Glutamatergic neuron (in vitro differentiated cells): ENCODE data around the gene EXOSC2. TPM values are rescaled to one million over a fixed set of nuclear protein-coding genes. Genes with fewer than 3 reads are reported as not detected.

Experiments
- DNase-seq: peaks from one replicate; pipeline ENCODE4 v3.0.0; 2022
- H3K27ac Mint-ChIP-seq: one replicate; pipeline ENCODE4 v1.8.0; 2020; ENCODE audit warnings: mild to moderate bottlenecking, mixed read lengths, inconsistent platforms; ENCODE audit not compliant: unreplicated experiment
- H3K27me3 Mint-ChIP-seq: one replicate; pipeline ENCODE4 v1.8.0; 2020; ENCODE audit warnings: mild to moderate bottlenecking, moderate library complexity, mixed read lengths, inconsistent platforms; ENCODE audit not compliant: unreplicated experiment
- H3K36me3 Mint-ChIP-seq: one replicate; pipeline ENCODE4 v1.8.0; 2020; ENCODE audit warnings: mild to moderate bottlenecking, mixed read lengths, inconsistent platforms; ENCODE audit not compliant: unreplicated experiment
- H3K4me1 Mint-ChIP-seq: one replicate; pipeline ENCODE4 v1.8.0; 2020; ENCODE audit warnings: mild to moderate bottlenecking, low read depth, mixed read lengths, inconsistent platforms; ENCODE audit not compliant: unreplicated experiment
- H3K4me3 Mint-ChIP-seq: one replicate; pipeline ENCODE4 v1.8.0; 2020; ENCODE audit warnings: mild to moderate bottlenecking, mixed read lengths, inconsistent platforms; ENCODE audit not compliant: unreplicated experiment
- H3K9me3 Mint-ChIP-seq: one replicate; pipeline ENCODE4 v1.8.0; 2020; ENCODE audit warnings: mild to moderate bottlenecking, moderate library complexity, mixed read lengths, inconsistent platforms; ENCODE audit not compliant: unreplicated experiment
- total RNA-seq: library from RNA; stranded (reverse); fragmentation: NEBNext Ultra II Directional; extraction: Animal tissue kit (Norgen Biotek cat#: 25700); gene quantifications from one replicate; pipeline ENCODE4 v1.2.1, GENCODE V29; 2021; ENCODE audit not compliant: unreplicated experiment
- TF ChIP-seq, protein P1 (sequence below): fragments of 200-600 bp; sonication (generic); IDR thresholded peaks from one replicate; pipeline ENCODE4 v1.5.0; 2021; ENCODE audit not compliant: partially characterized antibody, unreplicated experiment

Gene EXOSC2
- total RNA-seq, 1 donor from 2014 or later: 43.3 TPM

DNA sequence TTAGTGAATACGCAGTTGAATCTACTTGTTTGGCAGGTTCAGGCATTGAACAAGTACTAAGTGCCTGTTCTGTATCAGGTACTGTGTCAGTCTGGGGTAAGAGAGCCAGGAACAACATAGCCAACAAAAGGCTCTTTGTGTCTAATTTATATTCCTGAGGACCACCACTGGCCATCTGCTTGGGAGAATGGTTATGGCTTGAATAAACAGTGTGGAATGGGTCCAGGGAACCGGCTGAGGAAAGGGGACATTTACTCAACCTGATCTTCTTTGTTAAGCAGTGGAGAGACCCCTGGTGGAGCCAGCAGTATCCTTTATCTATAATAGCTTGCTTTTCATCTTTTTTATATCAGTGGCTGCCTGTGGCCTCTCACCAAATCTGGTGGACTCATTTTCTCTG is 38.6 kb downstream of the EXOSC2 start:
- H3K36me3 Mint-ChIP-seq: no peaks in the 10 kb centered on the region
- no peaks in the 10 kb centered on the region for H3K27me3 Mint-ChIP-seq
- no peak for DNase-seq
- TF ChIP-seq, protein P1, sequence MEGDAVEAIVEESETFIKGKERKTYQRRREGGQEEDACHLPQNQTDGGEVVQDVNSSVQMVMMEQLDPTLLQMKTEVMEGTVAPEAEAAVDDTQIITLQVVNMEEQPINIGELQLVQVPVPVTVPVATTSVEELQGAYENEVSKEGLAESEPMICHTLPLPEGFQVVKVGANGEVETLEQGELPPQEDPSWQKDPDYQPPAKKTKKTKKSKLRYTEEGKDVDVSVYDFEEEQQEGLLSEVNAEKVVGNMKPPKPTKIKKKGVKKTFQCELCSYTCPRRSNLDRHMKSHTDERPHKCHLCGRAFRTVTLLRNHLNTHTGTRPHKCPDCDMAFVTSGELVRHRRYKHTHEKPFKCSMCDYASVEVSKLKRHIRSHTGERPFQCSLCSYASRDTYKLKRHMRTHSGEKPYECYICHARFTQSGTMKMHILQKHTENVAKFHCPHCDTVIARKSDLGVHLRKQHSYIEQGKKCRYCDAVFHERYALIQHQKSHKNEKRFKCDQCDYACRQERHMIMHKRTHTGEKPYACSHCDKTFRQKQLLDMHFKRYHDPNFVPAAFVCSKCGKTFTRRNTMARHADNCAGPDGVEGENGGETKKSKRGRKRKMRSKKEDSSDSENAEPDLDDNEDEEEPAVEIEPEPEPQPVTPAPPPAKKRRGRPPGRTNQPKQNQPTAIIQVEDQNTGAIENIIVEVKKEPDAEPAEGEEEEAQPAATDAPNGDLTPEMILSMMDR: no peak
- no peaks in the 10 kb centered on the region for H3K9me3 Mint-ChIP-seq
- H3K4me1 Mint-ChIP-seq: peaks cover 18% of the 10 kb centered on the region
- H3K27ac Mint-ChIP-seq: peak overlapping the region; percentile 80
- H3K4me3 Mint-ChIP-seq: no peak overlapping the region

GRCh38 chr9:130732793-130733221 is 39.2 kb downstream of the EXOSC2 start:
- H3K9me3 Mint-ChIP-seq: no peaks in the 10 kb centered on the region
- TF ChIP-seq, protein P1: no peak
- peak overlapping the region; percentile 76 for H3K27ac Mint-ChIP-seq
- DNase-seq: no peak
- H3K4me1 Mint-ChIP-seq: peaks cover 18% of the 10 kb centered on the region
- no peaks in the 10 kb centered on the region for H3K36me3 Mint-ChIP-seq
- no peaks in the 10 kb centered on the region for H3K27me3 Mint-ChIP-seq
- peak overlapping the region; percentile 44 for H3K4me3 Mint-ChIP-seq

- H3K27me3 Mint-ChIP-seq: no peaks in the 10 kb centered on the region
- no peak for DNase-seq
- H3K36me3 Mint-ChIP-seq: no peaks in the 10 kb centered on the region
- no peaks in the 10 kb centered on the region for H3K9me3 Mint-ChIP-seq
- no peak overlapping the region for H3K4me3 Mint-ChIP-seq
- H3K27ac Mint-ChIP-seq: no peak overlapping the region
- H3K4me1 Mint-ChIP-seq: peaks cover 18% of the 10 kb centered on the region
- TF ChIP-seq, protein P1: no peak
These were observed 42.0 kb downstream of the EXOSC2 start for GRCh38 chr9:130735566-130735965.

GRCh38 chr9:130736834-130737233 is 43.3 kb downstream of the EXOSC2 start:
- no peak overlapping the region for H3K27ac Mint-ChIP-seq
- TF ChIP-seq, protein P1: no peak
- H3K36me3 Mint-ChIP-seq: no peaks in the 10 kb centered on the region
- no peaks in the 10 kb centered on the region for H3K27me3 Mint-ChIP-seq
- peaks cover 12% of the 10 kb centered on the region for H3K4me1 Mint-ChIP-seq
- H3K4me3 Mint-ChIP-seq: no peak overlapping the region
- DNase-seq: no peak
- H3K9me3 Mint-ChIP-seq: no peaks in the 10 kb centered on the region

DNA sequence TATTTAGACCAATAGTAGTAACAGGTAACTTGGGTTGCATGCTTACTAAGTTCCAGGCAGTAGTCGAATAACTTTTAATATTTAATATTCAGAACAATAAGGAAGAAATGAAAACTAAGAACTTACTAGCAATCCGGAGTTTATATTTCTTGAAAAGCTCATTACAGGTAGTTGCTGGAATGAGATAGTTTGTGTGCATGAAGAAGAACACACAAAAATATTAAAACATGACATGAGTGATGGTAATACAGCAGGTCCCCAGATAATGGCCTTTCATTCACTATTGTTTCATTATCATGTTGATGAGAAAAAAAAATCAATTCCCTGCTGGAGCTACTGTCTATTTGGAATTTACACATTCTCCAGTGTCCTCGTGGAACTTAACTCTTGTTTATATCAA is 44.7 kb downstream of the EXOSC2 start:
- H3K4me1 Mint-ChIP-seq: peaks cover under 1% of the 10 kb centered on the region
- TF ChIP-seq, protein P1: no peak
- H3K27ac Mint-ChIP-seq: no peak overlapping the region
- no peak overlapping the region for H3K4me3 Mint-ChIP-seq
- no peaks in the 10 kb centered on the region for H3K27me3 Mint-ChIP-seq
- no peak for DNase-seq
- no peaks in the 10 kb centered on the region for H3K9me3 Mint-ChIP-seq
- H3K36me3 Mint-ChIP-seq: no peaks in the 10 kb centered on the region
